Uterus (tissue), 2 donors: ENCODE measurements around the gene TYRP1.

Source experiments
- CTCF ChIP-seq, 4 experiments: fragments of 200-600 bp in 2 of 4; fragments of 450-650 bp in 2 of 4; sonication (generic) in 2 of 4; IDR thresholded peaks; one replicate each; pipeline ENCODE4 v1.5.1; 2016 to 2019; ENCODE audit warnings: antibody characterized with exemption in 4 of 4, mild to moderate bottlenecking in 2 of 4, moderate library complexity in 1 of 4
- POLR2A ChIP-seq, 2 donors: fragments of 450-650 bp; IDR thresholded peaks; one replicate each; pipeline ENCODE4 v1.6.1; 2016; ENCODE audit warnings: antibody characterized with exemption in 2 of 2, mild to moderate bottlenecking in 1 of 2, moderate library complexity in 1 of 2

DNA sequence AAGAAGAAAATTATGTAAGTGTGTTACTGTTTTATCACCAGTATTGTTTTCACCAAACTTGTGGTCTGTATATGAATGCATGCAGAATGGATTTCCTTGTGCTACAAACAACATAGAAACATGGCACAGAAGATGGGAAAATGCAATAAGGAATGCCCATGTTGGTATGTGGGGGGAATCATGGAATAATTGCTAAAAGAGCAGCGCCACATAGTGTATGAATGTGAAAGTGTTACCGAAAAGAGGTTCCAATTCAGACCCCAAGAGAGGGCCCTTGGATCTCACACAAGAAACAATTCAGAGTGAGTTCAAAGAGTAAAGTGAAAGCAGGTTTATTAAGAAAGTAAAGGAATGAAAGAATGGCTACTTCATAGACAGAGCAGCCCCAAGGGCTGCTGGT, 26.4 kb upstream of the TYRP1 start:
- TF ChIP-seq POLR2A (IDR thresholded peaks at IDR 0.05) (no peak), CTCF (IDR thresholded peaks at IDR 0.05) (no peak)
